Measurements from ENCODE around the gene PCDHAC2. TPM values are rescaled to one million over a fixed set of nuclear protein-coding genes. Genes with fewer than 3 reads are reported as not detected.
A peak's percentile ranks its signal among the peaks of the same experiment; 100 is the strongest.

The PCDHAC2 gene
- total RNA-seq, 1 donor from 2014 or later, result 2.3 TPM

GRCh38 chr5:140973550-140973949 is 7.3 kb downstream of the PCDHAC2 start:
- H3K27ac Mint-ChIP-seq (ENCODE audit: unreplicated experiment), result no peak overlapping the region
- H3K4me3 Mint-ChIP-seq (ENCODE audit: unreplicated experiment), result no peak overlapping the region
- no peaks in the 10 kb centered on the region for H3K27me3 Mint-ChIP-seq (ENCODE audit: unreplicated experiment)
- no peak for TF ChIP-seq CTCF (IDR thresholded peaks at IDR 0.05)
- H3K9me3 Mint-ChIP-seq (ENCODE audit: unreplicated experiment), result no peaks in the 10 kb centered on the region
- H3K36me3 Mint-ChIP-seq (ENCODE audit: unreplicated experiment), result no peaks in the 10 kb centered on the region
- peaks cover 4% of the 10 kb centered on the region for H3K4me1 Mint-ChIP-seq (ENCODE audit: unreplicated experiment)
- DNase-seq (ENCODE audit: extremely low spot score, unreplicated experiment), result no peak

- DNase-seq (ENCODE audit: extremely low spot score, unreplicated experiment), result no peak
- H3K4me3 Mint-ChIP-seq (ENCODE audit: unreplicated experiment), result no peak overlapping the region
- no peak for TF ChIP-seq CTCF (IDR thresholded peaks at IDR 0.05)
- H3K27ac Mint-ChIP-seq (ENCODE audit: unreplicated experiment), result peak overlapping the region; percentile 8
- H3K4me1 Mint-ChIP-seq (ENCODE audit: unreplicated experiment), result peaks cover 4% of the 10 kb centered on the region
- no peaks in the 10 kb centered on the region for H3K27me3 Mint-ChIP-seq (ENCODE audit: unreplicated experiment)
- no peaks in the 10 kb centered on the region for H3K36me3 Mint-ChIP-seq (ENCODE audit: unreplicated experiment)
- H3K9me3 Mint-ChIP-seq (ENCODE audit: unreplicated experiment), result no peaks in the 10 kb centered on the region
Observed at GRCh38 chr5:140977003-140977402, 10.7 kb downstream of the PCDHAC2 start.

- no peak for TF ChIP-seq CTCF (IDR thresholded peaks at IDR 0.05)
- no peak for DNase-seq (ENCODE audit: extremely low spot score, unreplicated experiment)
- peaks cover 4% of the 10 kb centered on the region for H3K4me1 Mint-ChIP-seq (ENCODE audit: unreplicated experiment)
- H3K9me3 Mint-ChIP-seq (ENCODE audit: unreplicated experiment), result no peaks in the 10 kb centered on the region
- H3K36me3 Mint-ChIP-seq (ENCODE audit: unreplicated experiment), result peaks cover 2% of the 10 kb centered on the region
- H3K4me3 Mint-ChIP-seq (ENCODE audit: unreplicated experiment), result no peak overlapping the region
- H3K27ac Mint-ChIP-seq (ENCODE audit: unreplicated experiment), result no peak overlapping the region
- H3K27me3 Mint-ChIP-seq (ENCODE audit: unreplicated experiment), result no peaks in the 10 kb centered on the region
Observed at GRCh38 chr5:140978260-140978659, 12.0 kb downstream of the PCDHAC2 start.

- Mint-ChIP-seq H3K4me1 (ENCODE audit: unreplicated experiment) (peaks cover 4% of the 10 kb centered on the region), H3K36me3 (ENCODE audit: unreplicated experiment) (peaks cover 2% of the 10 kb centered on the region), H3K4me3 (ENCODE audit: unreplicated experiment) (no peak overlapping the region), H3K27me3 (ENCODE audit: unreplicated experiment) (no peaks in the 10 kb centered on the region), H3K27ac (ENCODE audit: unreplicated experiment) (no peak overlapping the region), H3K9me3 (ENCODE audit: unreplicated experiment) (no peaks in the 10 kb centered on the region)
- no peak for TF ChIP-seq CTCF (IDR thresholded peaks at IDR 0.05)
- DNase-seq (ENCODE audit: extremely low spot score, unreplicated experiment), result no peak
Observed at GRCh38 chr5:140978983-140979382, 12.7 kb downstream of the PCDHAC2 start.

- H3K4me3 Mint-ChIP-seq (ENCODE audit: unreplicated experiment), result no peak overlapping the region
- no peak for TF ChIP-seq CTCF (IDR thresholded peaks at IDR 0.05)
- no peaks in the 10 kb centered on the region for H3K9me3 Mint-ChIP-seq (ENCODE audit: unreplicated experiment)
Observed at GRCh38 chr5:140982083-140982716, 15.9 kb downstream of the PCDHAC2 start.

More at GRCh38 chr5:140982083-140982716, 15.9 kb downstream of the PCDHAC2 start:
- Mint-ChIP-seq H3K4me1 (ENCODE audit: unreplicated experiment) (peaks cover 14% of the 10 kb centered on the region), H3K27ac (ENCODE audit: unreplicated experiment) (no peak overlapping the region), H3K27me3 (ENCODE audit: unreplicated experiment) (no peaks in the 10 kb centered on the region), H3K36me3 (ENCODE audit: unreplicated experiment) (peaks cover 2% of the 10 kb centered on the region)
- no peak for DNase-seq (ENCODE audit: extremely low spot score, unreplicated experiment)
